Measurements from ENCODE around the gene SMIM38.
"Not testable (repeated sequence)": the region's sequence is repeated elsewhere in the genome, so short reads cannot be mapped to it uniquely, and the experiment has no call there.

SMIM38 gene

GRCh38 chr11:69141742-69142141 lies 14.0 kb upstream of the SMIM38 start:
- no peak for DNase-seq

- DNase-seq, result no peak
Measured at GRCh38 chr11:69142895-69143294, 12.8 kb upstream of the SMIM38 start.

GRCh38 chr11:69144316-69145049 lies 11.3 kb upstream of the SMIM38 start:
- DNase-seq, result no peak

GRCh38 chr11:69145050-69145380 lies 10.7 kb upstream of the SMIM38 start:
- DNase-seq, result no peak

- DNase-seq, result no peak
Measured at GRCh38 chr11:69148377-69148762, 7.4 kb upstream of the SMIM38 start.

GRCh38 chr11:69148806-69149205 lies 6.9 kb upstream of the SMIM38 start:
- DNase-seq, result no peak

GRCh38 chr11:69149338-69150045 lies 6.2 kb upstream of the SMIM38 start:
- DNase-seq, result not testable (repeated sequence)

- DNase-seq, result no peak
Measured at GRCh38 chr11:69150175-69150574, 5.6 kb upstream of the SMIM38 start.

- DNase-seq, result no peak
Measured at GRCh38 chr11:69151836-69152235, 3.9 kb upstream of the SMIM38 start.

GRCh38 chr11:69152733-69153421 lies 2.9 kb upstream of the SMIM38 start:
- no peak for DNase-seq

GRCh38 chr11:69153661-69154060 lies 2.1 kb upstream of the SMIM38 start:
- DNase-seq, result no peak

GRCh38 chr11:69154211-69154913 lies 1.4 kb upstream of the SMIM38 start:
- no peak for DNase-seq

- no peak for DNase-seq
Measured at GRCh38 chr11:69154938-69155301, 815 bp upstream of the SMIM38 start.

GRCh38 chr11:69156235-69156639 lies 502 bp downstream of the SMIM38 start:
- DNase-seq, result no peak

- DNase-seq, result no peak
Measured at GRCh38 chr11:69156673-69157155, 979 bp downstream of the SMIM38 start.

GRCh38 chr11:69157156-69157821 lies 1.6 kb downstream of the SMIM38 start:
- DNase-seq, result no peak

- no peak for DNase-seq
Measured at GRCh38 chr11:69157822-69158231, 2.1 kb downstream of the SMIM38 start.

GRCh38 chr11:69158301-69159149 lies 2.8 kb downstream of the SMIM38 start:
- no peak for DNase-seq

GRCh38 chr11:69159150-69159852 lies 3.6 kb downstream of the SMIM38 start:
- no peak for DNase-seq

GRCh38 chr11:69160296-69161116 lies 4.8 kb downstream of the SMIM38 start:
- DNase-seq, result no peak
